H1 (cell line): ENCODE measurements around the gene TLK2. TPM values are rescaled to one million over a fixed set of nuclear protein-coding genes. Genes with fewer than 3 reads are reported as not detected.

Experiments
- ZNF274 ChIP-seq: IDR thresholded peaks from 2 replicates; pipeline ENCODE4 v1.7.0; 2012; ENCODE audit warnings: low read length, borderline replicate concordance; ENCODE audit errors: extremely low read depth
- polyA plus RNA-seq, 7 experiments: library from polyadenylated mRNA; depleted of rRNA in 3 of 7; stranded (reverse) in 5 of 7; unstranded in 2 of 7; fragments of >200 nt in 5 of 7; fragments of 200-250 nt in 2 of 7; gene quantifications; 1 replicate in 5 of 7; 2 replicates in 1 of 7; 4 replicates in 1 of 7; pipeline versions ENCODE4 v1.2.1 to v1.2.3, GENCODE V29; 2011 to 2013; ENCODE audit warnings: missing spikeins in 2 of 7, mixed read lengths in 2 of 7
- total RNA-seq: library from RNA; stranded (reverse); fragmentation: NEBNext Ultra II Directional; extraction: Animal tissue kit (Norgen Biotek cat#: 25700); gene quantifications from 2 replicates; pipeline ENCODE4 v1.2.1, GENCODE V29; 2021
- TF ChIP-seq, protein P1 (sequence below): IDR thresholded peaks from 2 replicates; pipeline ENCODE4 v1.6.1; 2012; ENCODE audit warnings: inconsistent platforms

TLK2 gene
- total and polyA plus RNA-seq, 2 of the 8 experiments (the other 6 are each of a cell fraction or from before 2014, with no cell fraction given): 43.1 to 59.9 TPM

DNA sequence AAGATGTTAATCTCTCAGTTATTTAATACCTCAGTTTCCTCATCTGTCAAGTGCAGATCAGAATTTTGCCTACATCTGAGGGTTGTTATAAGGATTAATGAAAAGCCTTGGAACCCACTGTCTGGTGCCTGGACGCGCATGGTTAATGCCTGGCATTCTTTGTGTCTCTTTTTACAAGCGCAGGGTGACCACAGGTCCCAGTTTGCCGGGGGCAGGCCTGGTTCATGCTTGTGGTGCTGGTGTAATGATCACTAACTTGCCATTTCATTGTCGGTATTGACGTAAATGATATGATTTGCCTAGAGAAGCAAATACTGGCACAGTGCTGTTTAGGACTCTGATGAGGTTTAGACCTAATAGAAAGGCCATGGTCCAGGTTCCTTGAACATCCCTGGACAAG, 172.0 kb downstream of the TLK2 start (continued):
- TF ChIP-seq, protein P1, sequence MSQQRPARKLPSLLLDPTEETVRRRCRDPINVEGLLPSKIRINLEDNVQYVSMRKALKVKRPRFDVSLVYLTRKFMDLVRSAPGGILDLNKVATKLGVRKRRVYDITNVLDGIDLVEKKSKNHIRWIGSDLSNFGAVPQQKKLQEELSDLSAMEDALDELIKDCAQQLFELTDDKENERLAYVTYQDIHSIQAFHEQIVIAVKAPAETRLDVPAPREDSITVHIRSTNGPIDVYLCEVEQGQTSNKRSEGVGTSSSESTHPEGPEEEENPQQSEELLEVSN: no peak
- TF ChIP-seq ZNF274: no peak
